H9 (cell line): ENCODE measurements around the gene INPP5A. TPM values are rescaled to one million over a fixed set of nuclear protein-coding genes. Genes with fewer than 3 reads are reported as not detected.

ENCODE experiments used
- DNase-seq: peaks from one replicate; pipeline ENCODE4 v3.0.0-alpha.2; 2017
- H2AFZ ChIP-seq: one replicate; pipeline ENCODE4 v1.6.1; 2013; ENCODE audit warnings: mild to moderate bottlenecking, low read length, control low read depth, moderate library complexity
- H2AK5ac ChIP-seq: 2 replicates; pipeline ENCODE4 v1.6.1; 2013; ENCODE audit warnings: low read length, control low read depth, mixed read lengths; ENCODE audit not compliant: insufficient read length
- H2BK120ac ChIP-seq: one replicate; pipeline ENCODE4 v1.6.1; 2013; ENCODE audit warnings: low read depth, mild to moderate bottlenecking, low read length, control low read depth, inconsistent platforms; ENCODE audit not compliant: poor library complexity, severe bottlenecking
- H2BK12ac ChIP-seq: 2 replicates; pipeline ENCODE4 v1.6.1; 2013; ENCODE audit warnings: low read length, control low read depth, mixed read lengths, low read depth; ENCODE audit not compliant: insufficient read length
- H2BK15ac ChIP-seq: 2 replicates; pipeline ENCODE4 v1.6.1; 2013; ENCODE audit warnings: low read depth, low read length, control low read depth
- H2BK20ac ChIP-seq: one replicate; pipeline ENCODE4 v1.6.1; 2013; ENCODE audit warnings: low read depth, mild to moderate bottlenecking, low read length, control low read depth, inconsistent platforms; ENCODE audit not compliant: poor library complexity, severe bottlenecking
- H2BK5ac ChIP-seq: 2 replicates; pipeline ENCODE4 v1.6.1; 2013; ENCODE audit warnings: low read length, control low read depth, mixed read lengths; ENCODE audit not compliant: insufficient read length
- H3K14ac ChIP-seq: 2 replicates; pipeline ENCODE4 v1.6.1; 2013; ENCODE audit warnings: low read length, control low read depth; ENCODE audit not compliant: insufficient read depth
- H3K18ac ChIP-seq: 2 replicates; pipeline ENCODE4 v1.6.1; 2013; ENCODE audit warnings: low read depth, mild to moderate bottlenecking, mixed read lengths, low read length, control low read depth; ENCODE audit not compliant: insufficient read length
- H3K23ac ChIP-seq: 2 replicates; pipeline ENCODE4 v1.6.1; 2013; ENCODE audit warnings: low read length, control low read depth, mixed read lengths, low read depth; ENCODE audit not compliant: insufficient read length
- H3K23me2 ChIP-seq: 2 replicates; pipeline ENCODE4 v1.6.1; 2013; ENCODE audit warnings: low read depth, mild to moderate bottlenecking, mixed read lengths, low read length, control low read depth; ENCODE audit not compliant: insufficient read length, poor library complexity, severe bottlenecking
- H3K27ac ChIP-seq: 2 replicates; pipeline ENCODE4 v1.5.1; 2013; ENCODE audit warnings: low read length, control low read depth, mixed read lengths, low read depth; ENCODE audit not compliant: insufficient read length
- H3K27me3 ChIP-seq: 2 replicates; pipeline ENCODE4 v1.6.1; 2013; ENCODE audit warnings: low read length, control low read depth, inconsistent platforms; ENCODE audit not compliant: insufficient read depth
- H3K4ac ChIP-seq: 2 replicates; pipeline ENCODE4 v1.6.1; 2013; ENCODE audit warnings: low read depth, mild to moderate bottlenecking, control low read depth, inconsistent platforms, low read length, moderate library complexity
- H3K4me1 ChIP-seq: 2 replicates; pipeline ENCODE4 v1.6.1; 2013; ENCODE audit warnings: low read length, control low read depth, inconsistent platforms; ENCODE audit not compliant: insufficient read depth
- H3K4me2 ChIP-seq: 2 replicates; pipeline ENCODE4 v1.6.1; 2013; ENCODE audit warnings: low read length, control low read depth, mixed read lengths; ENCODE audit not compliant: insufficient read length, insufficient read depth
- H3K56ac ChIP-seq: 2 replicates; pipeline ENCODE4 v1.6.1; 2013; ENCODE audit warnings: low read depth, mild to moderate bottlenecking, mixed read lengths, low read length, control low read depth; ENCODE audit not compliant: insufficient read length
- H3K79me1 ChIP-seq: 2 replicates; pipeline ENCODE4 v1.6.1; 2013; ENCODE audit warnings: low read depth, mild to moderate bottlenecking, moderate library complexity, low read length, control low read depth, inconsistent platforms; ENCODE audit not compliant: insufficient read depth, poor library complexity, severe bottlenecking
- H3K79me2 ChIP-seq: 2 replicates; pipeline ENCODE4 v1.6.1; 2013; ENCODE audit warnings: low read length, control low read depth, inconsistent platforms; ENCODE audit not compliant: insufficient read depth
- H3K9ac ChIP-seq: 2 replicates; pipeline ENCODE4 v1.6.1; 2013; ENCODE audit warnings: low read length, control low read depth, mixed read lengths; ENCODE audit not compliant: insufficient read length; ENCODE audit errors: extremely low read depth
- H3K9me3 ChIP-seq: one replicate; pipeline ENCODE4 v1.6.1; 2013; ENCODE audit warnings: low read depth, low read length, inconsistent platforms; ENCODE audit not compliant: control insufficient read depth
- H3T11ph ChIP-seq: one replicate; pipeline ENCODE4 v1.6.1; 2013; ENCODE audit warnings: mild to moderate bottlenecking, low read length, control low read depth, inconsistent platforms
- H4K20me1 ChIP-seq: one replicate; pipeline ENCODE4 v1.6.1; 2013; ENCODE audit not compliant: control insufficient read depth, insufficient read length, insufficient read depth
- H4K5ac ChIP-seq: 2 replicates; pipeline ENCODE4 v1.6.1; 2013; ENCODE audit warnings: low read depth, mild to moderate bottlenecking, mixed read lengths, low read length, control low read depth; ENCODE audit not compliant: insufficient read length
- H4K8ac ChIP-seq: replicated peaks from 2 replicates; pipeline ENCODE4 v1.6.1; 2013; ENCODE audit warnings: low read length, control low read depth, mixed read lengths, low read depth; ENCODE audit not compliant: insufficient read length
- H4K91ac ChIP-seq: 2 replicates; pipeline ENCODE4 v1.6.1; 2013; ENCODE audit warnings: low read depth, mild to moderate bottlenecking, moderate library complexity, mixed read lengths, low read length, control low read depth; ENCODE audit not compliant: insufficient read length
- H3K27ac Mint-ChIP-seq, 3 experiments: 2 replicates in 2 of 3; 3 replicates in 1 of 3; pipeline ENCODE4 v1.8.0; 2020 to 2021; ENCODE audit warnings: mixed read lengths in 3 of 3, mild to moderate bottlenecking in 1 of 3, moderate library complexity in 1 of 3
- H3K27me3 Mint-ChIP-seq: 2 replicates; pipeline ENCODE4 v1.8.0; 2021; ENCODE audit warnings: low read depth, mild to moderate bottlenecking, moderate library complexity, mixed read lengths
- H3K36me3 Mint-ChIP-seq, 3 experiments: 2 replicates in 2 of 3; 3 replicates in 1 of 3; pipeline ENCODE4 v1.8.0; 2020 to 2021; ENCODE audit warnings: low read depth in 3 of 3, mixed read lengths in 3 of 3; ENCODE audit not compliant: insufficient read depth in 1 of 3
- H3K4me1 Mint-ChIP-seq, 2 experiments: 2 replicates each; pipeline ENCODE4 v1.8.0; 2020; ENCODE audit warnings: mixed read lengths in 2 of 2
- H3K4me3 Mint-ChIP-seq, 2 experiments: 2 replicates in 1 of 2; 3 replicates in 1 of 2; pipeline ENCODE4 v1.8.0; 2020 to 2021; ENCODE audit warnings: mild to moderate bottlenecking in 2 of 2, mixed read lengths in 2 of 2, moderate library complexity in 1 of 2
- H3K9me3 Mint-ChIP-seq, 2 experiments: 2 replicates in 1 of 2; 3 replicates in 1 of 2; pipeline ENCODE4 v1.8.0; 2020; ENCODE audit warnings: mild to moderate bottlenecking in 2 of 2, mixed read lengths in 2 of 2, moderate library complexity in 1 of 2
- CTCF ChIP-seq: fragments of 200-600 bp; sonication (generic); conservative IDR thresholded peaks from 3 replicates; pipeline ENCODE4 v1.8.0; 2021; ENCODE audit warnings: antibody characterized with exemption, mild to moderate bottlenecking
- WGBS: extraction: QIAGEN DNeasy Blood & Tissue Kit; methylation state at CpG from one replicate; pipeline ENCODE4 v1.1.7; 2013; ENCODE audit warnings: missing lambda C conversion rate, low lambda C conversion rate, mixed read lengths; ENCODE audit not compliant: insufficient read length; ENCODE audit errors: extremely low coverage; 5-methylcytosine and 5-hydroxymethylcytosine counted together
- total RNA-seq: library from RNA; stranded (reverse); gene quantifications from 2 replicates; pipeline ENCODE4 v1.2.1, GENCODE V29; 2021

The INPP5A gene
- total RNA-seq, 1 experiment from 2014 or later: 17.7 TPM

- Histone ChIP-seq H4K8ac (no peak overlapping the region), H3K4me2 (no peak overlapping the region), H4K5ac (no peak overlapping the region), H2BK120ac (no peak overlapping the region), H2BK20ac (no peak overlapping the region), H3K79me2 (no peaks in the 10 kb centered on the region), H3K79me1 (no peaks in the 10 kb centered on the region), H3K4ac (no peak overlapping the region), H3K4me1 (no peaks in the 10 kb centered on the region; the same call in 1 of the 2 replicates), H3K56ac (no peak overlapping the region), H3K27me3 (no peaks in the 10 kb centered on the region), H4K91ac (no peak overlapping the region), H3K9ac (no peak overlapping the region), H3T11ph (no peak overlapping the region), H2AFZ (no peak overlapping the region), H3K9me3 (no peaks in the 10 kb centered on the region), H2BK15ac (no peak overlapping the region), H2BK12ac (no peak overlapping the region), H3K27ac (no peak overlapping the region), H2AK5ac (no peak overlapping the region), H3K23me2 (no peaks in the 10 kb centered on the region), H3K14ac (no peak overlapping the region; the same call in 1 of the 2 replicates), H4K20me1 (peaks cover under 1% of the 10 kb centered on the region), H3K18ac (no peak overlapping the region), H3K23ac (no peak overlapping the region), H2BK5ac (no peak overlapping the region)
- TF ChIP-seq CTCF: no peak
- no peak for DNase-seq
- H3K9me3 Mint-ChIP-seq: no peaks in the 10 kb centered on the region
- no peak overlapping the region for H3K4me3 Mint-ChIP-seq
- H3K4me1 Mint-ChIP-seq: peaks cover 8 to 20% of the 10 kb centered on the region in 2 experiments
- H3K27ac Mint-ChIP-seq: no peak overlapping the region; a peak in 1 of 7 replicates
- no CpG with 5 or more reads among the region's 19 CpGs for WGBS
- no peaks in the 10 kb centered on the region; the same call in 1 of the 2 replicates for H3K27me3 Mint-ChIP-seq
- peaks cover 0 to 4% (median 0%) of the 10 kb centered on the region in 3 experiments; a peak in 1 of 7 replicates for H3K36me3 Mint-ChIP-seq
Observed at GRCh38 chr10:132576671-132577349, 39.2 kb downstream of the INPP5A start.
